Osteocyte (in vitro differentiated cells): ENCODE results near the gene INO80B. TPM values are rescaled to one million over a fixed set of nuclear protein-coding genes. Genes with fewer than 3 reads are reported as not detected.
A peak's percentile ranks its signal among the peaks of the same experiment; 100 is the strongest.

ENCODE experiments used
- DNase-seq: peaks from one replicate; pipeline ENCODE4 v3.0.0; 2021; ENCODE audit warnings: mixed read lengths; ENCODE audit not compliant: unreplicated experiment; ENCODE audit errors: extremely low spot score
- H3K27ac Mint-ChIP-seq: one replicate; pipeline ENCODE4 v1.8.0; 2021; ENCODE audit warnings: mild to moderate bottlenecking, mixed read lengths; ENCODE audit not compliant: unreplicated experiment
- H3K27me3 Mint-ChIP-seq: one replicate; pipeline ENCODE4 v1.8.0; 2021; ENCODE audit warnings: mixed read lengths; ENCODE audit not compliant: unreplicated experiment
- H3K36me3 Mint-ChIP-seq: one replicate; pipeline ENCODE4 v1.8.0; 2021; ENCODE audit warnings: mixed read lengths; ENCODE audit not compliant: unreplicated experiment
- H3K4me1 Mint-ChIP-seq: one replicate; pipeline ENCODE4 v1.8.0; 2021; ENCODE audit warnings: mixed read lengths; ENCODE audit not compliant: unreplicated experiment
- H3K4me3 Mint-ChIP-seq: one replicate; pipeline ENCODE4 v1.8.0; 2021; ENCODE audit warnings: mild to moderate bottlenecking, moderate library complexity, mixed read lengths; ENCODE audit not compliant: unreplicated experiment
- H3K9me3 Mint-ChIP-seq: one replicate; pipeline ENCODE4 v1.8.0; 2021; ENCODE audit warnings: mixed read lengths; ENCODE audit not compliant: unreplicated experiment
- total RNA-seq: library from RNA; stranded (reverse); gene quantifications from 2 replicates; pipeline ENCODE4 v1.2.1, GENCODE V29; 2021
- TF ChIP-seq, protein P1 (sequence below): fragments of 200-600 bp; sonication (generic); IDR thresholded peaks from 2 replicates; pipeline ENCODE4 v1.5.0; 2021; ENCODE audit warnings: antibody characterized with exemption, mild to moderate bottlenecking, moderate library complexity

The INO80B gene
- total RNA-seq, 1 donor from 2014 or later: 41.9 TPM

DNA sequence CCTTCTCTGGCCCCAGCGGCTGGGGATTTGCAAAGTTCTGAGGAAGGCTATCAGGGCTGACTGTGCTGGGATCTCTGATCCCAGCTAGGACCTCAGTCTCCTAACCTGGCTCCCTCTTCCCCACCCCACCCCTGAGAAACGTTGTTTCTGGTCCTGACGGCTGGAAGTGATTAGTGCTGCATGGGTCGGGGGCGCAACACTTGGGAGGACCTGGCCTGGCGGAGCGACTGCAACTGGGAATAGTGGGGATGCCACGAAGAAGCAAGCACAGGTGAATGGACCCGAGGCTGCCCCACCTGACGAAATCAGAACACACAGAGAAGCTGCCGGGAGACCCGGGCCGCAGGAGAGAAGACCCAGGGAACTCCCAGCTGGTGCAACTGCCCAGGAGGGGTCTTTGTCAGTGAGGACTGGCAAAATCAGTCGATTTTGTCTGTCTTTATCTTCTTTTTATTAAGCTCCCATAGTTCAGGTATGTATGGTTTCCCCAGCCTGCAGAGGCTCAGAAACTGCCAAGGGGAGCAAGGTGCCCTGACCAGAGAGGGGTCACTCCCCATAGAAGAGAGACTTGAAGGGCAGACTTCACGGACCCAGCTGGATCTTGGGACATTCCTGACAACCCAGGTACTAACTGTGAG is 45.2 kb downstream of the INO80B start:
- Mint-ChIP-seq H3K4me3 (peak overlapping the region; percentile 10), H3K27me3 (peaks cover 39% of the 10 kb centered on the region)
- TF ChIP-seq, protein P1, sequence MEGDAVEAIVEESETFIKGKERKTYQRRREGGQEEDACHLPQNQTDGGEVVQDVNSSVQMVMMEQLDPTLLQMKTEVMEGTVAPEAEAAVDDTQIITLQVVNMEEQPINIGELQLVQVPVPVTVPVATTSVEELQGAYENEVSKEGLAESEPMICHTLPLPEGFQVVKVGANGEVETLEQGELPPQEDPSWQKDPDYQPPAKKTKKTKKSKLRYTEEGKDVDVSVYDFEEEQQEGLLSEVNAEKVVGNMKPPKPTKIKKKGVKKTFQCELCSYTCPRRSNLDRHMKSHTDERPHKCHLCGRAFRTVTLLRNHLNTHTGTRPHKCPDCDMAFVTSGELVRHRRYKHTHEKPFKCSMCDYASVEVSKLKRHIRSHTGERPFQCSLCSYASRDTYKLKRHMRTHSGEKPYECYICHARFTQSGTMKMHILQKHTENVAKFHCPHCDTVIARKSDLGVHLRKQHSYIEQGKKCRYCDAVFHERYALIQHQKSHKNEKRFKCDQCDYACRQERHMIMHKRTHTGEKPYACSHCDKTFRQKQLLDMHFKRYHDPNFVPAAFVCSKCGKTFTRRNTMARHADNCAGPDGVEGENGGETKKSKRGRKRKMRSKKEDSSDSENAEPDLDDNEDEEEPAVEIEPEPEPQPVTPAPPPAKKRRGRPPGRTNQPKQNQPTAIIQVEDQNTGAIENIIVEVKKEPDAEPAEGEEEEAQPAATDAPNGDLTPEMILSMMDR: no peak

DNA sequence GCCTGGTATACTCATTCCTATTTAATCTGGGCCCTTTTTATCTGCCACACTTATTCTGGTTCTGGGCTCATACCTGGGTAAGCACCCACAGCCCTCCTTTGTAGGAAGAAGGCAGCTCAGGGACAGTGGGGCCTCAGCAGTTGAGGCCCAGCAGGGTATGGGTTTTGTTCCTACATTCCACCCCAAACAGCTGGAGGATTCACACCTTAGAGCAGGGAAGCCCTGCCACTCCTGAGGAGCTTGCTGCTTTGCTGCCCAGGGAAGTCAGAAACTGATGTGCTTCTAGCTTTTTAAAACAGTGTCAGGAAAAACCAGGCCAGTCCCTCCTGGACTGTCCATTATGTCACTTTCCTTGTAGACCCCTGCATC is 45.7 kb downstream of the INO80B start:
- no peak overlapping the region for H3K4me3 Mint-ChIP-seq
- no peak for DNase-seq
- peaks cover 62% of the 10 kb centered on the region for H3K4me1 Mint-ChIP-seq
- TF ChIP-seq, protein P1: no peak
- peaks cover 39% of the 10 kb centered on the region for H3K27me3 Mint-ChIP-seq
- no peak overlapping the region for H3K27ac Mint-ChIP-seq
- peaks cover 18% of the 10 kb centered on the region for H3K36me3 Mint-ChIP-seq
- H3K9me3 Mint-ChIP-seq: no peaks in the 10 kb centered on the region

More for the DNA sequence above, 45.2 kb downstream of the INO80B start:
- Mint-ChIP-seq H3K36me3 (peaks cover 14% of the 10 kb centered on the region), H3K9me3 (no peaks in the 10 kb centered on the region), H3K4me1 (peaks cover 57% of the 10 kb centered on the region), H3K27ac (no peak overlapping the region)
- no peak for DNase-seq

DNA sequence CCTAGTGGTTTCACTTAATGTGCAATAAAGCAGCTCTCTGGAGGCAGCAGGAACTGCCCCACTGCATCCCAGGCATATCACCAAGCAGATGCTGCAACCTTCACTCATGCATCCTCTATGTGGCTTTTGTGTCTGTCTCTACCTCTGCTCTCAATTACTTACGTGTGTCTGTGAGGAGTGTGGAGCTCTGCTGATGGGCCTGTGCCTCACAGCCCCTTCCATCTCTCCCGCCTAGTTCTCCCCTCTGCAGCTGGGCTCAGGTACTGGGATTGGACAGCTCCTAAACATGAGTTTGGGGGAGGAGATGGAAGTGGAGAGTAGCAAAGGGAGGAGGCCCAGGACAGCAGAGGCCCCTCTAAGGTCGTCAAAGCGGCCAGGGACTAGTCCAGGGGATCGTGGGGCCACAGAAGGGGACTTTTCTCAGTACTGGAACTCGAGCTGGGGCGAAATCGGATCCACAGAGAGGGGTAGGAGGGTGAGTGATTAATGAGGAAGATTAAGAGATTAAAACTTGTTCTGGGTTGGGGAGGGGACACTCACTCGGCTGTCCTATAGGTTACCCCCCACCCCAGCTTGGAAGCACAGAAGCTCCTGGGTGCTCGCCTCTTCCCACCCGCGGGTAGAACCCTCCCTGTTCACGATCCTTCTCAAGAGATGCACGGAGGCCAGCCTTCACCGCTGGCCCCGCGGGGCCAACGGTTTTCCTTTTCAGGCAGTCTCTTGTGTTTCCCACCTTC is 46.6 kb downstream of the INO80B start:
- Mint-ChIP-seq H3K27ac (no peak overlapping the region), H3K9me3 (no peaks in the 10 kb centered on the region), H3K4me1 (peaks cover 71% of the 10 kb centered on the region), H3K4me3 (peak overlapping the region; percentile 71), H3K36me3 (peaks cover 15% of the 10 kb centered on the region), H3K27me3 (peaks cover 39% of the 10 kb centered on the region)
- TF ChIP-seq, protein P1: no peak
- DNase-seq: no peak

DNA sequence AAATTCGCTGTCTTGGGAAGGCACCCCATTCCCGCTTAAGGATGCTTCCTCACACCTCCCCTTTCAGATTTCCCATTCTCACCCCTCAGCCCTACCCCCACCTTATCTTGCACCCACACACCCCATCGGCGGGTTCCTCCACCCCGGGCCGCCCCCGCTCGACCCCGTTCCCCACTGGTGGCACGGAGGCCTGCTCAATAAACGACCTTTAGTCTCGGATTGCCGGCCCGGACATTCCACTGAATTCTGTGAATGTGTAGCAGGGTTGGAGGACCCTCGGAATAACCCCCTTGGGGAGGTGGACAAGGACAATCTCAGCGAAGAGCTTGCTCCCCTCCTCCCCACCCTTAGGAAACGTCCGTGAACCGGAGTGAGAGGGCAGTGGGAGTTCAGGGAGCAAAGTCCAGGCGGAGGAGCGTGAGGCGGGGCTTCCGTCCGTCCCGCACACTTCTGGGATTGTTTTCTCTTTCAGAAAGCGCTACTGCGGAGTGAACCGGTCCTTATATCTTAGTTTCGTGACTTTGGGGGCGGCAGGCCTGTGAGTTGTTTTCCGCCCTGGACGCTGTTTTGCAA is 47.3 kb downstream of the INO80B start:
- peaks cover 76% of the 10 kb centered on the region for H3K4me1 Mint-ChIP-seq
- no peak for DNase-seq
- peak overlapping the region; percentile 71 for H3K4me3 Mint-ChIP-seq
- H3K9me3 Mint-ChIP-seq: no peaks in the 10 kb centered on the region
- TF ChIP-seq, protein P1: no peak
- peaks cover 19% of the 10 kb centered on the region for H3K36me3 Mint-ChIP-seq
- H3K27ac Mint-ChIP-seq: no peak overlapping the region
- peaks cover 36% of the 10 kb centered on the region for H3K27me3 Mint-ChIP-seq
